SK-N-SH treated with all-trans-retinoic acid at 6 μM for 48 hours (cell line): ENCODE data around the gene NDRG4.
"Not testable (repeated sequence)": the region's sequence is repeated elsewhere in the genome, so short reads cannot be mapped to it uniquely, and the experiment has no call there.

Source experiments
- ATAC-seq: fragments of 200-7000 bp; cut with Tn5 transposase; 3 replicates; pipeline ENCODE4 v1.9.1; 2020; ENCODE audit warnings: mild to moderate bottlenecking, moderate library complexity
- ARNTL ChIP-seq: fragments of 450-650 bp; formaldehyde crosslinking; IDR thresholded peaks from 2 replicates; pipeline ENCODE4 v1.5.0; 2020; ENCODE audit warnings: low read depth, mild to moderate bottlenecking, moderate library complexity, borderline replicate concordance
- CSDC2 ChIP-seq: fragments of 250-450 bp; sonication (Bioruptor Pico); IDR thresholded peaks from 2 replicates; pipeline ENCODE4 v1.5.0; 2020; ENCODE audit warnings: mild to moderate bottlenecking, moderate library complexity
- GLIS3 ChIP-seq: fragments of 250-450 bp; sonication (Bioruptor Pico); IDR thresholded peaks from 2 replicates; pipeline ENCODE4 v1.5.0; 2020; ENCODE audit warnings: mild to moderate bottlenecking, moderate library complexity
- PPARA ChIP-seq: fragments of 250-450 bp; sonication (Bioruptor Pico); IDR thresholded peaks from 2 replicates; pipeline ENCODE4 v1.5.0; 2020; ENCODE audit warnings: mild to moderate bottlenecking, borderline replicate concordance
- RARB ChIP-seq: fragments of 250-450 bp; sonication (Bioruptor Pico); IDR thresholded peaks from 2 replicates; pipeline ENCODE4 v1.8.0; 2021; ENCODE audit warnings: mild to moderate bottlenecking, moderate library complexity
- SNAI2 ChIP-seq: fragments of 250-450 bp; sonication (Bioruptor Pico); IDR thresholded peaks from 2 replicates; pipeline ENCODE4 v1.5.0; 2020; ENCODE audit warnings: mild to moderate bottlenecking, moderate library complexity
- TOX ChIP-seq: fragments of 250-450 bp; sonication (Bioruptor Pico); IDR thresholded peaks from 2 replicates; pipeline ENCODE4 v1.8.0; 2021; ENCODE audit warnings: mild to moderate bottlenecking, moderate library complexity, borderline replicate concordance
- ZC3H10 ChIP-seq: fragments of 250-450 bp; sonication (Bioruptor Pico); IDR thresholded peaks from 2 replicates; pipeline ENCODE4 v1.5.1; 2021; ENCODE audit warnings: mild to moderate bottlenecking, moderate library complexity
- ZFP30 ChIP-seq: fragments of 450-650 bp; formaldehyde crosslinking; IDR thresholded peaks from 2 replicates; pipeline ENCODE4 v1.5.0; 2022; ENCODE audit warnings: mild to moderate bottlenecking, moderate library complexity
- ZNF565 ChIP-seq: fragments of 450-650 bp; formaldehyde crosslinking; conservative IDR thresholded peaks from 2 replicates; pipeline ENCODE4 v1.5.0; 2020; ENCODE audit warnings: low read depth, mild to moderate bottlenecking, moderate library complexity
- ZNF70 ChIP-seq: fragments of 450-650 bp; formaldehyde crosslinking; IDR thresholded peaks from 2 replicates; pipeline ENCODE4 v1.5.0; 2020; ENCODE audit warnings: mild to moderate bottlenecking, moderate library complexity
- ZNF8 ChIP-seq: fragments of 450-650 bp; formaldehyde crosslinking; IDR thresholded peaks from 2 replicates; pipeline ENCODE4 v1.5.0; 2020; ENCODE audit warnings: mild to moderate bottlenecking, moderate library complexity
- TF ChIP-seq, protein P1 (sequence below): fragments of 250-450 bp; sonication (Bioruptor Pico); IDR thresholded peaks from 2 replicates; pipeline ENCODE4 v1.5.0; 2020; ENCODE audit warnings: mild to moderate bottlenecking, moderate library complexity
- TF ChIP-seq, protein P2 (sequence below): fragments of 250-450 bp; sonication (Bioruptor Pico); IDR thresholded peaks from 2 replicates; pipeline ENCODE4 v1.5.1; 2020; ENCODE audit warnings: low read depth, mild to moderate bottlenecking, moderate library complexity
- TF ChIP-seq, protein P3 (sequence below): fragments of 250-450 bp; sonication (Bioruptor Pico); IDR thresholded peaks from 2 replicates; pipeline ENCODE4 v1.8.0; 2020; ENCODE audit warnings: mild to moderate bottlenecking, moderate library complexity, borderline replicate concordance
- TF ChIP-seq, protein P4 (sequence below): fragments of 250-450 bp; sonication (Bioruptor Pico); IDR thresholded peaks from 2 replicates; pipeline ENCODE4 v1.8.0; 2021; ENCODE audit warnings: low read depth, mild to moderate bottlenecking, moderate library complexity, borderline replicate concordance

NDRG4 gene

DNA sequence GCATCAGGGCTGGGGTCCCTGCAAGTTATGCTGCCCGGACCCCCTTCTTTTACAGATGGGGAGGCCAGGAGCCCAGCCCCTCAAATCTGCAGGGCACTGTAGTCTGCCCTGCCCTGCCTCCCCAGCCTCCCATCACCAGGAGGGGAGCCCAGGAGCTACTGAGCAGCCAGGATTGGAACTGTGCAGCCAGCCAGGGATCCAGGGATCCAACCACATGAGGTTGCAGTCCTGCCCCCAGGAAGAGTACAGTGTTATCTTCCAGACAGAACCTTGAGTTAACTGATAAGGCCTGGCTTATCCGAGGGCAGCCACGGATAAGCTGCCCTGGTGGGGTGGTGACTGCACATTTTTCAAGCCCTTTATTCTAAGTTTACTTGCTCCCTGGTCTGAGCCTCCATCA lies 11.4 kb upstream of the NDRG4 start:
- TF ChIP-seq, protein P1, sequence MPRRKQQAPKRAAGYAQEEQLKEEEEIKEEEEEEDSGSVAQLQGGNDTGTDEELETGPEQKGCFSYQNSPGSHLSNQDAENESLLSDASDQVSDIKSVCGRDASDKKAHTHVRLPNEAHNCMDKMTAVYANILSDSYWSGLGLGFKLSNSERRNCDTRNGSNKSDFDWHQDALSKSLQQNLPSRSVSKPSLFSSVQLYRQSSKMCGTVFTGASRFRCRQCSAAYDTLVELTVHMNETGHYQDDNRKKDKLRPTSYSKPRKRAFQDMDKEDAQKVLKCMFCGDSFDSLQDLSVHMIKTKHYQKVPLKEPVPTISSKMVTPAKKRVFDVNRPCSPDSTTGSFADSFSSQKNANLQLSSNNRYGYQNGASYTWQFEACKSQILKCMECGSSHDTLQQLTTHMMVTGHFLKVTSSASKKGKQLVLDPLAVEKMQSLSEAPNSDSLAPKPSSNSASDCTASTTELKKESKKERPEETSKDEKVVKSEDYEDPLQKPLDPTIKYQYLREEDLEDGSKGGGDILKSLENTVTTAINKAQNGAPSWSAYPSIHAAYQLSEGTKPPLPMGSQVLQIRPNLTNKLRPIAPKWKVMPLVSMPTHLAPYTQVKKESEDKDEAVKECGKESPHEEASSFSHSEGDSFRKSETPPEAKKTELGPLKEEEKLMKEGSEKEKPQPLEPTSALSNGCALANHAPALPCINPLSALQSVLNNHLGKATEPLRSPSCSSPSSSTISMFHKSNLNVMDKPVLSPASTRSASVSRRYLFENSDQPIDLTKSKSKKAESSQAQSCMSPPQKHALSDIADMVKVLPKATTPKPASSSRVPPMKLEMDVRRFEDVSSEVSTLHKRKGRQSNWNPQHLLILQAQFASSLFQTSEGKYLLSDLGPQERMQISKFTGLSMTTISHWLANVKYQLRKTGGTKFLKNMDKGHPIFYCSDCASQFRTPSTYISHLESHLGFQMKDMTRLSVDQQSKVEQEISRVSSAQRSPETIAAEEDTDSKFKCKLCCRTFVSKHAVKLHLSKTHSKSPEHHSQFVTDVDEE = no peak
- TF ChIP-seq, protein P2, sequence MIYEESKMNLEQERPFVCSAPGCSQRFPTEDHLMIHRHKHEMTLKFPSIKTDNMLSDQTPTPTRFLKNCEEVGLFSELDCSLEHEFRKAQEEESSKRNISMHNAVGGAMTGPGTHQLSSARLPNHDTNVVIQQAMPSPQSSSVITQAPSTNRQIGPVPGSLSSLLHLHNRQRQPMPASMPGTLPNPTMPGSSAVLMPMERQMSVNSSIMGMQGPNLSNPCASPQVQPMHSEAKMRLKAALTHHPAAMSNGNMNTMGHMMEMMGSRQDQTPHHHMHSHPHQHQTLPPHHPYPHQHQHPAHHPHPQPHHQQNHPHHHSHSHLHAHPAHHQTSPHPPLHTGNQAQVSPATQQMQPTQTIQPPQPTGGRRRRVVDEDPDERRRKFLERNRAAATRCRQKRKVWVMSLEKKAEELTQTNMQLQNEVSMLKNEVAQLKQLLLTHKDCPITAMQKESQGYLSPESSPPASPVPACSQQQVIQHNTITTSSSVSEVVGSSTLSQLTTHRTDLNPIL (CRISPR knock-in tag) = no peak
- no peak for TF ChIP-seq ZFP30 (CRISPR knock-in tag)
- TF ChIP-seq ZNF8 (CRISPR knock-in tag) = no peak
- TF ChIP-seq GLIS3 = no peak
- TF ChIP-seq TOX (CRISPR knock-in tag) = no peak
- TF ChIP-seq ZNF565 = no peak
- TF ChIP-seq, protein P3, sequence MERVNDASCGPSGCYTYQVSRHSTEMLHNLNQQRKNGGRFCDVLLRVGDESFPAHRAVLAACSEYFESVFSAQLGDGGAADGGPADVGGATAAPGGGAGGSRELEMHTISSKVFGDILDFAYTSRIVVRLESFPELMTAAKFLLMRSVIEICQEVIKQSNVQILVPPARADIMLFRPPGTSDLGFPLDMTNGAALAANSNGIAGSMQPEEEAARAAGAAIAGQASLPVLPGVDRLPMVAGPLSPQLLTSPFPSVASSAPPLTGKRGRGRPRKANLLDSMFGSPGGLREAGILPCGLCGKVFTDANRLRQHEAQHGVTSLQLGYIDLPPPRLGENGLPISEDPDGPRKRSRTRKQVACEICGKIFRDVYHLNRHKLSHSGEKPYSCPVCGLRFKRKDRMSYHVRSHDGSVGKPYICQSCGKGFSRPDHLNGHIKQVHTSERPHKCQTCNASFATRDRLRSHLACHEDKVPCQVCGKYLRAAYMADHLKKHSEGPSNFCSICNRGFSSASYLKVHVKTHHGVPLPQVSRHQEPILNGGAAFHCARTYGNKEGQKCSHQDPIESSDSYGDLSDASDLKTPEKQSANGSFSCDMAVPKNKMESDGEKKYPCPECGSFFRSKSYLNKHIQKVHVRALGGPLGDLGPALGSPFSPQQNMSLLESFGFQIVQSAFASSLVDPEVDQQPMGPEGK (CRISPR knock-in tag) = no peak
- no peak for TF ChIP-seq ZC3H10
- TF ChIP-seq CSDC2 (CRISPR knock-in tag) = no peak
- ATAC-seq = no peak

DNA sequence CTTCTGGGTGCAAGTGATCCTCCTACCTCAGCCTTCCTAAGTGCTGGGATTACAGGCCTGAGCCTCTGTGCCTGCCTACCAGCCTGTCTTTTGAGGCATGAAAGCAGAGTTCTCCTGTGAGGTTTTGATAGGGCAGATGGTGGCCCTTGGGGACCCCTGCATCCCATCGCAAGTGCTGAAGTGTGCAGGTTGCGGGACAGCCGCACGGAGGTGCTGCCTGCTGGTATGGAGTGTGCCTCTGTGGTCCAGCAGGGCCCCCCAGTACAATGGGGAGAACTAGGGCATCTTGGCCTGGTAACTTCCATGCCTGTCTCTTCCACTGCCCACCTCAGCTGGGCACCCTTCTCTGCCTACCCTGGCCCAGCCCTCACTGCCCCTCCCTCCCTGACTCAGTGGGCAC lies 9.9 kb upstream of the NDRG4 start:
- TF ChIP-seq GLIS3 (no peak), TOX (CRISPR knock-in tag) (no peak), ZNF70 (CRISPR knock-in tag) (no peak), ZFP30 (CRISPR knock-in tag) (no peak), PPARA (CRISPR knock-in tag) (no peak)
- TF ChIP-seq, protein P1 = no peak

DNA sequence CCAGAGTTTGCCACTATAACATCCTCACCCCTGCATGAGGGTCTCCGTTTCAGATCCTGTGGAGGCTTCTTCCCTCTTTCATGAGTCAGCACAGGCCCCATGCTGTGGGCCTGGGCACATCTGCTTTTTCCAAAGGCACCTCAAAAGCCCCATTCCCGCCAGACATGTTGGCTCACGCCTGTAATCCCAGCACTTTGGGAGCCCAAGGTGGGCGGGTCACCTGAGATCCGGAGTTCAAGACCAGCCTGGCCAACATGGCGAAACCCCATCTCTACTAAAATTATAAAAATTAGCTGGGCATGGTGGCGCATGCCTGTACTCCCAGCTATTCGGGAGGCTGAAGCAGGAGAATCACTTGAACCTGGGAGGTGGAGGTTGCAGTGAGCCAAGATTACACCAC lies 9.4 kb upstream of the NDRG4 start:
- not testable (repeated sequence) for ATAC-seq

More for the DNA sequence above, 9.9 kb upstream of the NDRG4 start:
- no peak for ATAC-seq

DNA sequence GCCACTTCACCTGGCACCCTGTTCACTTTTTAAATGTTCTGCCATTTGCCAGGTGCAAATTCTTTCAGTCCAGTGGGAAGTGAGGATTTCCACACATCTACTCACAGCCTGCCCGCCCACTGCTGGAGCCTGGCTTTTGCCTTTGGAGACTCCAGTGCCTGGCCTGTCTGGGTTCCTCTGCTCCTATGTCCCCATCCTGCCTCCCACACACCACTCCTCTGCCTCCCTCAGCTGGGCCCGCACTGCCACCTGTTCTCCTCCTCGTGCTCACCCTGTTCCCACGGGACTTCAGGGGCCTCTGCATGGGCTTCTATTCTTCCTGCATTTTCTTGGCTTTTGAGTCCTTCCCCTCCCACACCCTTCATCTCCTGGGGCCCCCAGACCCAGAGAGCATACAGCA lies 7.9 kb upstream of the NDRG4 start:
- ATAC-seq = no peak
- TF ChIP-seq RARB (CRISPR knock-in tag) (no peak), ZNF565 (no peak), CSDC2 (CRISPR knock-in tag) (no peak), SNAI2 (CRISPR knock-in tag) (no peak), ARNTL (CRISPR knock-in tag) (no peak), TOX (CRISPR knock-in tag) (no peak)
- TF ChIP-seq, protein P1 = no peak
- TF ChIP-seq, protein P4, sequence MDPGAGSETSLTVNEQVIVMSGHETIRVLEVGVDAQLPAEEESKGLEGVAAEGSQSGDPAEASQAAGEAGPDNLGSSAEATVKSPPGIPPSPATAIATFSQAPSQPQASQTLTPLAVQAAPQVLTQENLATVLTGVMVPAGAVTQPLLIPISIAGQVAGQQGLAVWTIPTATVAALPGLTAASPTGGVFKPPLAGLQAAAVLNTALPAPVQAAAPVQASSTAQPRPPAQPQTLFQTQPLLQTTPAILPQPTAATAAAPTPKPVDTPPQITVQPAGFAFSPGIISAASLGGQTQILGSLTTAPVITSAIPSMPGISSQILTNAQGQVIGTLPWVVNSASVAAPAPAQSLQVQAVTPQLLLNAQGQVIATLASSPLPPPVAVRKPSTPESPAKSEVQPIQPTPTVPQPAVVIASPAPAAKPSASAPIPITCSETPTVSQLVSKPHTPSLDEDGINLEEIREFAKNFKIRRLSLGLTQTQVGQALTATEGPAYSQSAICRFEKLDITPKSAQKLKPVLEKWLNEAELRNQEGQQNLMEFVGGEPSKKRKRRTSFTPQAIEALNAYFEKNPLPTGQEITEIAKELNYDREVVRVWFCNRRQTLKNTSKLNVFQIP (CRISPR knock-in tag) = no peak
- TF ChIP-seq, all 23 proteins: peak for 0
